DMS153 treated with DMSO at 0.1 percent for 48 hours (cell line): ENCODE data around the gene MRPL47.

Source experiments
- DNase-seq: peaks from one replicate; lab custom pipeline; 2025; ENCODE audit not compliant: unreplicated experiment; lab: John Stamatoyannopoulos, UW

MRPL47 gene

DNA sequence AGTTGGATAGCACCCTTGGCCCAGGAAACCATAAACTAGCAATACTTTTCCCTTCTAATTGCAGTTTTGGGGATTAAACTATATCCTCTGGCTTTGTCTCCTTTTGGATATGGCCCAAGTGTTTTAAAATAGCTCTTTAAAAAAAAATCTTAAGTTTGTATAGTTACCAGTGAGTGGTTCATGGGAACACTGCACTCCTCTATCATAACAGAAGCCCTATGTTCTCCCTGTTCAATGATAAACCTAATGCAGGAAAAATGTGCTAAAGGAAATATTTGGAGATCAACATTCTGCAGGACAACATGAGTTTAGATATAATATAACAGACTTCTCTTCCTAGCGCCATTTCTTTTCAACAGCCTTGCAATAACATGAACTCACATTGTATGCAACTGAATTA is 13.1 kb downstream of the MRPL47 start:
- no peak for DNase-seq

GRCh38 chr3:179590669-179591068 is 13.8 kb downstream of the MRPL47 start:
- DNase-seq, result no peak

DNA sequence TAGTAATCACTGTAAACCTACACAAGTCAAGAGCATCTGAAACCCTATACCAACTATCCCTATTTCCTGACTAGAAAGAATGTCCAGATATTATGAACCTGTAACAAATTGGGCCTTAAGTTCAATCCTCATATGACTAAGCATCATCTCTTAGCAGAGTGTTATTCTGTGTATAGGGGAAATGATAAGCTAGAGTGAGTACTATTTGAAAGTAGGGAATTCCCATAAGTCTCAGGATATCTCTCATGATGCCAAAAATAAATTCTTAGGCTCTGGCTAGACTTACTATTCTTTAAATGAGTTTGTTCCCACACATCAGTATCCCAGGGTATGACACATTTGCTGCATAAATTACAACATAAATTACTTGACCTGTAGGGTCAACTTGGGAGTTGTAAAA is 15.3 kb downstream of the MRPL47 start:
- DNase-seq, result no peak

DNA sequence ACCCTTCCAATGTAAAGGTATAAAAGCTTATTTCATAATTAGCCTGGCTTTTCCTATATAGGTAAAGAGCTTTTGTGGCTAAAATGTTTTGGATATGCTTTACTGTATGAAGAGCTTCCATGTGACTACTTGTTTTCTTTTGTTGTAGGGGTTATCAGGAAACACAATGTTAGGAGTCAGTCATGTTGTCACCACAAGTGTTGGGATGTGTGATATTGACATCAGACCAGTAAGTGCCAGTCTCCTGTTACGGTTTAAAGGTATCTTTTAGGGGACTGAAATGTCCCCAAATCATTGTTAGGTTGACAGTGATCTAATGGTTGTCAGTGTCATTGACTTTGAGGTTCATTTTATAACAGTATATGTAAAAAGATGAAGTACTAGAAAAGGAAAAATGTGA is 23.4 kb downstream of the MRPL47 start:
- no peak for DNase-seq

- no peak for DNase-seq
These were observed 38.9 kb downstream of the MRPL47 start for GRCh38 chr3:179565496-179565895.

- DNase-seq, result no peak
These were observed 41.1 kb downstream of the MRPL47 start for GRCh38 chr3:179563271-179563783.

DNA sequence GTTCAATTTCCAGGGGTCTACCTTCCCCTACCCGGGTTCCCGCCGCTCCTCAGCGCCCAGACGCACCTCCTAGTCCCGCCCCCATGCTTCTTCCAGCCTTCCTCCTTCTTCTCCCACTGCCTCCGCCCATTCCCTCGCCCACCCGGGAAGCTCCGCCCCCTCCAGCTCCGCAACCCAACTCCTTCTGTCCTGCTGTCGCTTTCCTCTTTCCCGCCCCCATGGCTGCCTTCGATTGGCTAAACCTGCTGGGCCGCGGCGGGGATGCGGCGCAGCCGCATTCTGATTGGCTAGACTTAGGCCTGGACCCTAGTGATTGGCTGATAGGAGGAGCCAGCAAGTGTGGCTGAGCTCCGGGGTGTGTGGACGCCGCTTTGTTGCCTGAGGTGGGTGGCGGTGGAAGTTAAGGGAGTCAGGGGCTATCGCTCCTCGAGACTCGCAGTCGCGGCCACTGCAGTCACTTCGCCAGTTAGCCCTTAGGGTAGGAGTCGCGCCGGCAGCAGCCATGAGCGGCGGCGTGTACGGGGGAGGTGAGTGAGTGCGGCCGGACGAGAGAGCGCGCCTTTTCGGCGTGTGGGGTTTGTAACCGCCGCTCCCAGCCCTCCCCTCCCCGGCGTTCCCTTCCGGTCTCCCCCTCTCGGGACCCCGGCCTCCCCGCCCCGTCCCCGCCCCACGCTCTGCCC is 41.7 kb downstream of the MRPL47 start, which contains the start of gene ACTL6A:
Gene ACTL6A (plus strand): TSS at position 336 of the 680 bp plus-strand sequence. CDS start 167 bp downstream, at position 503.
- DNase-seq, result peak; percentile 98

- no peak for DNase-seq
These were observed 43.6 kb downstream of the MRPL47 start for GRCh38 chr3:179560791-179561190.

DNA sequence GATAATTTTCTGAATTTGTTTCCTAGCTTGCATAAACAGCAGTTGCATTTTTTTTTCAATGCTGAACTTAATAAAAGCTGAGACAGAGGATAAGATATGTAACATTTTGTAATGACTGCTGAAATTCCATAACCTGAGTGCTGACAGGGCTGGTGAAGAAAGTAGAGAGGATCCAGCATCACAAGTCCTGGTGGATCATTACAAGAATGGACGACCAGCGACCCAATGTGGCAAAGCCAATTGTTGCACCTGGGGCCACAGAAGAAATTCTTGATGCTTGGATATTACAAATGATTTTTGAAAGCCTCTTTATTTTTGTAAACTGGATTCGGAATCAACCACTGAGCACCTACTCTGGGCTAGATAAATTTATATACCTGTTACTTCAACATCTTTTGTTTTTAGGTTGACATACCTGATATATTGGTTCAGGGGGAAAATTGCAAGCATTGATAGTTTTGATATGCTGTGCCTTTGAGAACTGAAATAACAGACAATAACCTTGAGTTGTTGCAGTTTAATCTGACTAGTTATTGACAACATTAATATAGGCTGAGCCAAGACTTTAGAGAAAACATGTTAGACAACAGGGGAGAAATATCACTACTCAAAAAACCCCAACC is 45.6 kb downstream of the MRPL47 start:
- peak; percentile 33 for DNase-seq

GRCh38 chr3:179551349-179552105 is 52.9 kb downstream of the MRPL47 start:
- no peak for DNase-seq

DNA sequence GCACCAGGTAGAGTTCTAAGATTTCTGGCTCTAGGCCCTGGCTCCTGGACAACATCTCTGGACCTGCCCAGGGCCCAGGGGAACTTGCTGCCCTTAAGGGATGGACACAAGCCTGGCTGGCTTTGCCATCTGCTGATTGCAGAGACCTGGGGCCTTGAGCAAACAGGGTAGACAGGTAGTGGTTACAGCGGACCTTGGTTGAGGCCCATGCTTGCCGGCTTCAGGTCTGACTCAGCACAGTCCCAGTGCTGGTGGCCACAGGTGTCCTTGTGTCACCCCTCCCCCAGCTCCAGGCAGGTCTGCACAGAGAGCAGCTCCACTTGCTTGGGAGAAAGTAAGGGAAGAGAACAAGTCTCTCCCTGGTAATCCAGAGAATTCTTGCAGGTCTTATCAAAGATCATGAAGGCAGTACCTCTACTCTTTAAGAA is 57.6 kb downstream of the MRPL47 start:
- DNase-seq, result no peak

- no peak for DNase-seq
These were observed 59.3 kb downstream of the MRPL47 start for GRCh38 chr3:179544981-179545645.

DNA sequence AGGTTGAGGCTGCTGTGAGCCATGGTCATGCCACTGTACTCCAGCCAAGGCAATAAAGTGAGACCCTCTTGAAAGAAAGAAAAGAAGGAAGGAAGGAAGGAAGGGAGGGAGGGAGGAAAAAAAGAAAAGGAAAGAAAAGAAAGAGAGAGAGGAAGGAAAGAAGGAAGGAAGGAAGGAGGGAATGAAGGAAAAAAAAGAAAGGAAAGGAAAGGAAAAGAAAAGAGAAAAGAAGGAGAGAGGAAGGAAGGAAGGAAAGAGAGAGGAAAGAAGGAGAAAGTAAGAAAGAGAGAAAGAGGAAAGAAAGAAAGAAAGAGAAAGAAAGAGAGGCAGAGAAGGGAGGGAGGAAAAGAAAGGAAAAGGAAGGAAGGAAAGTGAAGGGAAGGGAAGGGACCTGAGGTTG is 62.1 kb downstream of the MRPL47 start:
- DNase-seq, result no peak

DNA sequence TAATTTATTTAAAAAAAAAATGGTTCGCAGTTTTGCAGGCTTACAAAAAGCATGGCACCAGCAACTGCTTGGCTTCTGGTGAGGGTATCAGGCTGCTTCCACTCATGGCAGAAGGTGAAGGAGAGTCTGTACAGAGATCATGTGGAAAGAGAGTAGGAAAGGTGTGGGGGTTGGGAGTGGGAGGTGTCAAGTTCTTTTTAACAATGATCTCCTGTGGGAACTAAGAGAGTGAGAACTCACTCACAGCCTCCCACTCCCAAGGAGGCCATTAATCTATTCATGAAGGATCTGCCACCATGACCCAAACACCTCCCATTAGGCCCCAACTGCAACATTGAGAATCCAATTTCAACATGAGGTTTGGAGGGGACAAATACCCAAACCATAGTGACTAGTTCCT is 62.8 kb downstream of the MRPL47 start:
- DNase-seq, result no peak

DNA sequence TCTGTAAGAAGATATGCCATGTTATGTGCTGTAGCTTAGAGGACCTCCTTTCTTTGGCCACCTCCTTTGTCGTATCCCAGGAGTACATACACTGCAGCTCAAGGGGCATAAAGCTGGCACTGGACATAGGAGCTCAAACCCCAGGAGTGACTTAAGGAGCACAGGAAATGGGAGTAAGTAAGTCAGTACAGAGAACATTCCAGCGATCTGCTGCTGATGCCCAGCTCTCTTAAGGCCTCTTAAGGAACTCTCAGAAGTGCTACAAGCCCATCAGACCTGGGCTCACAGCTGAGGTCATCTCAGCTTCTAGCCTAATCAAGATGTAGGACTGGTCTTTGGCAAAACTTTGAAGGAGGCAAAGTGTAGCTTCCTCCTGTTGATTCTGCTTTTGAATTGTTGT is 63.3 kb downstream of the MRPL47 start:
- DNase-seq, result no peak
